Activated CD4-positive, alpha-beta T cell treated with anti-CD3 and anti-CD28 coated beads, Interleukin-2, Interleukin-6, amounts not matched to agents 100 ng/mL and 50 ng/mL, durations not matched to agents 16 hours and 8 hours (primary cell): ENCODE measurements around the gene DDX4.

Experiments used
- DNase-seq: peaks from one replicate; pipeline ENCODE4 v3.0.0-alpha.2; 2020

The DDX4 gene

GRCh38 chr5:55829956-55830355, 92.1 kb downstream of the DDX4 start:
- DNase-seq = peak; percentile 27

DNA sequence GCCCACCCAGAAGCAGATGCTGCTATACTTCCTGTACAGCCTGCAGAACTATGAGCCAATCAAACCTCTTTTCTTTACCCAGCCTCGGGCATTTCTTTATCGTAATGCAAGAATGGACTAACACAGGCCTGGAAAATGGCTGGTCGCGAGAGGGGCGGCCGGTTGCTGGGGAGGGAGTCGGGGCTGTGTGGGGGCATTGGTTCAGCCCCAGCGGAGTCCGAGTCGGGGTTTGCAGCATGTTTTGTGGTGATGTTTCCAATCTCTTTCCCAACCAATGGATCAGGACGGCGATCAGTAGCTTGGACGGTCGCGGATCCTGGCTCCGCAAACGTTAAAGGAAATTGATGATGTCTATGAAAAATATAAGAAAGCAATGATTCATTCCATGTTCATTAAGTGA, 94.6 kb downstream of the DDX4 start:
- DNase-seq = no peak

DNA sequence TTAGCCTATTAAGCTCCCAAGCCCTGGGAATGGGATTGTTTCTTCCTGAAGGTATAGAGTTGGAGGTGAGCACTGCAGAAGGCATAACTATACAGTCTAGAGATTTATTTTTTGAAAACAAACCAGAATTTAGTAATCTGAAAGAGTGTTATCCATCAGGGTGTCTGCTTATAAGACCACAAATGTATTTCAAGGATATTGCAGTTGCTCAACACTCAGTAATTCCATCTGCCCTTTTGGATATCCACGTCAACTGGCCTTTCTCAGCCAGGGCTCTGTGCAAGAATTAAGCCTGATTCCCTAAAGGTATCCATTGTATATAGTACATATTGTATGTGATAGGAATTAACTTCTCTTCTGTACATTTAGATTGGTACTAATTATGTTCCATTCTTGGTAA, 98.3 kb downstream of the DDX4 start:
- no peak for DNase-seq

- DNase-seq = no peak
These were observed 104.1 kb downstream of the DDX4 start for GRCh38 chr5:55841976-55842375.

- DNase-seq = no peak
These were observed 110.0 kb downstream of the DDX4 start for GRCh38 chr5:55847837-55848236.

DNA sequence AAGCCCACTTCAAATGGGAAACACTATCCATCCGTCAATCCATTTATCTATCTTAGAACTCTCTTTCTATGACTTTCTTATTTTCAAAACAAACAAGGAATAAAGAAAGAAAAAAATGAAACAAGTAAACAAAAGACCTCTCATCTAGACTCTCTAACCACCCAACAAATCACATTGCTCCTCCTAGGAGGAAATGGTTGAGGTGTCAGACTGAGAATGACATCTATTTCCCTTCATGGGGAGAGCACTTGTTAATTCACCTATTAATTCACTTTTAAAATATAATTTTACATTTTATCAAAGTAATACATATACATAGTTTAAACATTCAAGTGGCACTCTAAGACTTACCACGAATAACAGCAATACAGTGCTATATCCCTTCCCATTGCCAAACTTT, 110.9 kb downstream of the DDX4 start:
- DNase-seq = no peak

- DNase-seq = peak; percentile 45
These were observed 113.2 kb downstream of the DDX4 start, which contains the start of gene IL31RA for GRCh38 chr5:55850839-55851674. TSS of gene IL31RA (plus strand) at chr5:55851357. CDS start at chr5:55851571, 214 bp downstream.

DNA sequence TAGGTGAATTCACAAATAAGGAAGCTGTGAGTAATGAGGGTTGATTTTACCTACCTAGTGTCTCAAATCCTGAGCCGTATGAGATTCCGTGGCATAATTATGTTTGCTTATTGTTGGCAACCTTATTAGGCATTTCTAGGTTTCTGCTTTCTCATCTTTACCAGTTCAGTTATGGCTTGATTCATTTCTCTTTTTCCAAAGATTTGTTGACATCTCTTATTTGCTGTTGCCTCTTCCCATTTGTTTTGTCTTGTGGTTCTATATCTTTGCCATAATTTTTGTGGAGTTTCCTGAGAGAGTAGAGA, 113.8 kb downstream of the DDX4 start:
- DNase-seq = no peak

- no peak for DNase-seq
These were observed 114.6 kb downstream of the DDX4 start for GRCh38 chr5:55852503-55852902.

DNA sequence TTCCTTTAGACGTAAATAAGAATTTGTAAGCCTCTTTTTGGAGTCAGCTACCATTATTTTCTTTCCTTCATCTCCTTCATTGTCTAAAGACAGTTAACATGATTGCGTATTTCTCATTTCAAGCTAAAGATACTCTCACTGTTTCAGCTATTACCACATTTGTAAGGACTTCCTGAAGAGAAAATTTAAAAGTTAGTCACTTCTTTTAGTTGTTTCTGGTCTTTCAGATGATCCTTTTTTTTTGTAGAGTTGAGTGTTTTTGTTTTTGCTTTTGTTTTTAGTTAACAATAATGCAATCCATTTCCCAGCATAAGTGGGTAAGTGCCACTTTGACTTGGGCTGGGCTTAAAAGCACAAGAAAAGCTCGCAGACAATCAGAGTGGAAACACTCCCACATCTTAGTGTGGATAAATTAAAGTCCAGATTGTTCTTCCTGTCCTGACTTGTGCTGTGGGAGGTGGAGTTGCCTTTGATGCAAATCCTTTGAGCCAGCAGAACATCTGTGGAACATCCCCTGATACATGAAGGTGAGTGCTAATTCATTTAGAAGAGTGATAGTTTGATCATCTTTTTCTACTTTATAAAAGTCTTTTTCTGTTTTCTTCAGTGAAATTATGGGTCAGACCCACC, 115.3 kb downstream of the DDX4 start:
- peak; percentile 5 for DNase-seq

GRCh38 chr5:55853818-55854217, 116.0 kb downstream of the DDX4 start:
- no peak for DNase-seq

GRCh38 chr5:55855509-55855908, 117.6 kb downstream of the DDX4 start:
- DNase-seq = peak; percentile 46

DNA sequence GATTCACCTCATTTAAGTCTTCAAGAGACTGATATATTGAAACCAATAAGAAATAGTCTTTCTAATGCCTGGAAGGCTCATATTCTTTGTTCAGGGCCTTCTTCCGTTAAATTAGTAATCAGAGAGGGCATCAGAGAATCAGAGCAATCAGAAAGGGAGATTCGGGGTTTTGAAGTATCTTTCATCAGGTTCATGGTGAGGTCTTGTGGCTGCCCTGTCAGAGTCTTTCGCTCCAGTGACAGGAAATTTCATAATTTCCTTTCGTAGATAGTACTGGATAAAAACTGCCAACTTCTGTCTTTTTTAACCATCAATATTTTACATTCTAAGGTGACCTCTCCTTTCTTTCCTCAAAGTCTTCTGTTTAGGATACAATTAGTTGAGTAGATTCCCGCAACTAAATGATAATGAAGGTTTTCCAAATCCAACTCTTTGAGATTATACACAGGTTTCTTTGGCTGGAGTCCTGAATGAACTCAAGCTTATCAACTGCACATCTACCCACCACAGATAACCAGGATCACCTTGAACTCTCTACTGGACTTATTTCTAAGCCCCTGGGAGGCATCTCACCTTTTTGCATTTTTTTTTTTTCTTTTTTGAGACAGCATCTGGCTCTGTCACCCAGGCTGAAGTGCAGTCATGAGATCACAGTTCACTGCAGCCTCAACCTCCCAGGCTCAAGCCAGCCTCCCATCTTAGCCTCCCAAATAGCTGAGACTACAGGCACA, 118.8 kb downstream of the DDX4 start:
- peak; percentile 65 for DNase-seq

GRCh38 chr5:55857247-55857640, 119.4 kb downstream of the DDX4 start:
- DNase-seq = no peak

DNA sequence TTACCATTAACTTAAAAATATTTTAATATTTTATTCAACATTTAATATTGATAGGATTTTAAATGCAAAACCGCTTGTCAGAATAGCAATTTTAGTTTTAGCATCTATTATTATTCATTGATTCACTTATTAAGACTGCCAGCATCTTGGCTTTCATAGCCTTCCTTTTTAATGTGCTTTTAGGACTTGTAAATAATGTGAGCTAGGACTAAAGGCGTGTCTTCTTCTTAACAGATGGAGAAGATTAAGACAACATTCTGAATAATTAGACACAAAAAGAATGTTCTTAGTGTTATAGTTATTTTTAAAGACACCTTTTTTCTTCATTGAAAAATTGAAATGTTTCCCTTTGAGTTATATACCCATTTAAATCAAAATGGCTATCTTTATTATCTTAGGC, 120.2 kb downstream of the DDX4 start:
- no peak for DNase-seq

- no peak for DNase-seq
These were observed 122.4 kb downstream of the DDX4 start for GRCh38 chr5:55860288-55860687.

- no peak for DNase-seq
These were observed 122.8 kb downstream of the DDX4 start for GRCh38 chr5:55860709-55861108.

DNA sequence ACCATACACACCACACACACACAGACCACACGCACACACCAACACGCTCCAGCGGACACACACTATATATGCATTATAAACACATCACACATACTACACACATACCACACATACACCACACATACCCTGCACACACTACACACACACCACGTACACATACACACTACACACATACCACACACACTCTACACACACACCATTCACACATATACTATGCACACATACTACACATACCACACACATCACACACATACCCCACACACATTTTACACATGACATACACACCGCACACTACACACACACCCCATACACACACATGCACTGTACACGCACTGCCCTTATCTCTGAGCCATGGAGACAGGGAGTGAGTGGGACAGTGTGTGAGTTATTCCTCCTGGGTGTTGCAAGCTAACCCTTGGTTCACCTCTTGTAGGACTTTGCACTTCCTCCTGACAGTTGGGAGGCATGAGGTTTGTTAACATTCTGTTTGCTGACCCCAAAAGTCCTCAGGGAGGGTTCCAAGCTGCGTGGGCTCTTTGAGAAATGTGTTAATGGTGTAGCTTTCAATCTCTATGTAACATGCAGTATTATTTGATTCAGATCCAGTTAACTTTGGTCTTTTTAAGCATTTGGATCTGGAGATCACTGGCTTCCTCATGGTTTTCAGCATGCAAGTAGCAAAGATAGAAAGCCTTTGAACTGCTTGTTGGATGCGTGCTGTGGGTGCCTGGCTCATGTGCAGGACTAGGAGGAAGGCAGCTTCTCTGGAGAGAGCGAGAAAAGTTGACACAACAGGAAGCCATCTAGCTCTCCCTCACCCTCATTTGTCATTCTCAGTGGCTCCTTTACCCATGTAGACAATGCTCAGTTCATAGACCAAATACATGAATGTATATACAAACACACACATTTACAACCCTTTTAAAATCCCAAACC, 127.0 kb downstream of the DDX4 start:
- DNase-seq = no peak

DNA sequence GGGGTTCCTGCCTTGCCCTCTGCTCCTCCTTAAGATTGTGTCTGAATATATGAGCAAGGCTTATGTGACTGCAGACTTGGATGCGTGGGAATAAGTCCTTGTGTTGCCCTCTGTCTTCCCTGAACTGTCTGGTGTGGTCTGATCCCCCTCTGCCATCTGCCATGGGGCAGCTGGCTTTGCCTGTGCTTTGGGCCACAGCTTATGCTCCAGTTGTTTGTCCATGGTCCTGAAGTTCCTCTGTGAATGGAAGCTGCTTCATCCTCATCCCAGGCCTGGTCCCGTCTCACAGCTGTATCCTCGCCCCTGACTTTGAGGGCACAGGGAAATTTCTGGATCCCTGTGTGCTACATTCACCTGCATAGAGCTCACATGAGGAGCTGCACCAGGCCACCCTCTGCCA, 128.0 kb downstream of the DDX4 start:
- DNase-seq = no peak

DNA sequence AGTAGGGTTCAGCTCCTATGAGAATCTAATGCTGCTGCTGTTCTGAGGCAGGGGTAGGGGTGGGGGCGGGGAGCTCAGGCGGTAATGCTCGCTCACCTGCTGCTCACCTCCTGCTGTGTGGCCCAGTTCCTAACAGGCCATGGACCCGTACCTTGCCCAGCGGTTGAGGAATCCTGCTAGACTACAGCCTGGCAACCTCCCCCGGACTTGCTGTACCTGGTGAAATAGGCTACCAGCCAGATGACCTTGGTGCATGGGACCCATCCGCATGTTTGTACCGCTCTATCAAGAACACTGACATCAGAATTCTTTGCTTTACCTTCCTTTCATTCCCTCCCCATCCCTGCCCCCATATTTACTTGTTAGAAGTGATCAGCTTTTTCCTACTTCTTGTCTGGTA, 128.6 kb downstream of the DDX4 start:
- no peak for DNase-seq
